CD8-positive, alpha-beta memory T cell (primary cell): ENCODE measurements around the gene MPV17L2. TPM values are rescaled to one million over a fixed set of nuclear protein-coding genes. Genes with fewer than 3 reads are reported as not detected.
A peak's percentile ranks its signal among the peaks of the same experiment; 100 is the strongest.
"Not testable (repeated sequence)": the region's sequence is repeated elsewhere in the genome, so short reads cannot be mapped to it uniquely, and the experiment has no call there.

Source experiments
- CTCF ChIA-PET: fragments of 350-600 bp; sonication (Branson Sonifier 250); formaldehyde crosslinking; loops from one replicate; lab custom pipeline; 2021; ENCODE audit warnings: antibody characterized with exemption; lab: Charles Lee
- POLR2A ChIA-PET: fragments of 350-600 bp; sonication (Branson Sonifier 250); formaldehyde crosslinking; loops from one replicate; lab custom pipeline; 2021; ENCODE audit warnings: antibody characterized with exemption; lab: Charles Lee
- DNase-seq, 5 donors: peaks; one replicate each; pipeline versions ENCODE4 v3.0.0 to v3.0.0-alpha.2; 2020 to 2022; ENCODE audit warnings: mixed read lengths in 1 of 5
- H3K27ac ChIP-seq: one replicate; pipeline ENCODE4 v1.7.0; 2013; ENCODE audit warnings: low read depth, mild to moderate bottlenecking, low read length, moderate library complexity
- H3K27me3 ChIP-seq: 2 replicates; pipeline ENCODE4 v1.7.0; 2013; ENCODE audit warnings: low read length, mild to moderate bottlenecking; ENCODE audit not compliant: insufficient read depth, poor library complexity, severe bottlenecking
- H3K36me3 ChIP-seq: 2 replicates; pipeline ENCODE4 v1.7.0; 2013; ENCODE audit warnings: mild to moderate bottlenecking, low read length, moderate library complexity; ENCODE audit not compliant: insufficient read depth
- H3K4me1 ChIP-seq: 2 replicates; pipeline ENCODE4 v1.7.0; 2013; ENCODE audit warnings: mild to moderate bottlenecking, low read length, moderate library complexity; ENCODE audit not compliant: insufficient read depth
- H3K4me3 ChIP-seq: 2 replicates; pipeline ENCODE4 v1.7.0; 2013; ENCODE audit warnings: mild to moderate bottlenecking, low read length
- H3K9me3 ChIP-seq: 2 replicates; pipeline ENCODE4 v1.7.0; 2013; ENCODE audit warnings: mild to moderate bottlenecking, low read length
- H3K27ac Mint-ChIP-seq, 8 donors: one replicate each; pipeline ENCODE4 v1.8.0; 2020 to 2021; ENCODE audit warnings: mixed read lengths in 8 of 8, mild to moderate bottlenecking in 6 of 8, inconsistent platforms in 3 of 8, moderate library complexity in 3 of 8
- H3K27me3 Mint-ChIP-seq, 2 donors: one replicate each; pipeline ENCODE4 v1.8.0; 2020 to 2021; ENCODE audit warnings: mixed read lengths in 2 of 2, mild to moderate bottlenecking in 1 of 2, moderate library complexity in 1 of 2
- H3K36me3 Mint-ChIP-seq, 3 donors: one replicate each; pipeline ENCODE4 v1.8.0; 2020 to 2021; ENCODE audit warnings: mixed read lengths in 3 of 3, inconsistent platforms in 1 of 3, mild to moderate bottlenecking in 1 of 3
- H3K4me1 Mint-ChIP-seq, 3 donors: one replicate each; pipeline ENCODE4 v1.8.0; 2020 to 2021; ENCODE audit warnings: mixed read lengths in 3 of 3, inconsistent platforms in 1 of 3, mild to moderate bottlenecking in 1 of 3
- H3K4me3 Mint-ChIP-seq, 7 donors: one replicate each; pipeline ENCODE4 v1.8.0; 2020 to 2021; ENCODE audit warnings: mixed read lengths in 7 of 7, mild to moderate bottlenecking in 6 of 7, moderate library complexity in 4 of 7, inconsistent platforms in 2 of 7
- H3K9me3 Mint-ChIP-seq, 5 donors: one replicate each; pipeline ENCODE4 v1.8.0; 2020 to 2022; ENCODE audit warnings: mixed read lengths in 5 of 5, mild to moderate bottlenecking in 3 of 5, moderate library complexity in 2 of 5, inconsistent platforms in 1 of 5
- polyA plus RNA-seq: library from polyadenylated mRNA; unstranded; fragments of 300-500 nt; fragmentation: Illumina TruSeq; gene quantifications from one replicate; pipeline ENCODE4 v1.2.3, GENCODE V29; 2021
- total RNA-seq, 2 experiments: library from RNA; stranded (reverse); gene quantifications; one replicate each; pipeline ENCODE4 v1.2.3, GENCODE V29; 2021

The MPV17L2 gene
- total and polyA plus RNA-seq, 3 experiments from 2014 or later, result 12.6 to 24.6 (median 24.2) TPM

DNA sequence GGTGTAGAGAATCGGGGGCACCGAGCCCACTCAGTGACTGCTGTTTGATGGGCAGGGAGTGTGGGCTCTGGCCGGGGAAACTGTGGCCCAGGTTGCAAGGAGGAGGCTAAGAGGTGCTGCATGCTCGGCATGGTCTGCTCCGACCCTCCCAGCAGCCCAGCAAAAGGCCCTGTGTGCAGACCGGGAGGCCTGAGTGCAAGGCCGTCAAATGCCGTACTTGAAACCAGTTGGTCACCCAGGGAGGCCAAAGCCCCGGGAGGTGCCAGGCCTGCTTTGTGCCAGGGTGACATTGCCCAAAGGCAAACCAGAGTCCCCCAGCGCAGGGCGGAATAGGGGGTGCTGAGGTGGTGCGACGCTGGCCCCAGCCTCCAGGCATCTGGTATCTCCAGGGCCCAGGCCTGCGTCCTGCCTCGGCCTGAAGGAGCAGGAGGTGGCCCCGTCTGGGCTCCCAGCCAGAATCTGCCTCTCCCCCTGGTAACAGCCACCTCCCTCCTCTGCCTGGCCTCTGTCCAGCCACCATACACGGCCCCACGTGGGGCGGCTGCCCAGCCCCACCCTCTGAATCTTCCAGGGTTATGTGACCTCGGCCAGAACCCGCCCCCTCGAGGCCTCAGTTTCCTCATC lies 36.1 kb upstream of the MPV17L2 start:
- Mint-ChIP-seq H3K36me3 (peaks cover 0 to 15% (median 0%) of the 10 kb centered on the region in 3 donors), H3K4me3 (no peak overlapping the region), H3K4me1 (peaks cover 23 to 33% (median 27%) of the 10 kb centered on the region in 3 donors), H3K9me3 (no peaks in the 10 kb centered on the region), H3K27ac (peak overlapping the region in 1 of 8 donors; percentile 85), H3K27me3 (no peaks in the 10 kb centered on the region)
- H3K36me3 ChIP-seq, result no peaks in the 10 kb centered on the region
- H3K9me3 ChIP-seq, result no peaks in the 10 kb centered on the region
- H3K4me1 ChIP-seq, result peaks cover 23% of the 10 kb centered on the region
- DNase-seq, result no peak
- H3K4me3 ChIP-seq, result no peak overlapping the region
- H3K27me3 ChIP-seq, result no peaks in the 10 kb centered on the region
- H3K27ac ChIP-seq, result no peak overlapping the region
- ChIA-PET CTCF (interaction anchor here (1.6 kb wide), 1 partner anchor 44 kb away, joined by 4 read pairs; no protein-coding TSS in a partner anchor), POLR2A (no interaction called here)

DNA sequence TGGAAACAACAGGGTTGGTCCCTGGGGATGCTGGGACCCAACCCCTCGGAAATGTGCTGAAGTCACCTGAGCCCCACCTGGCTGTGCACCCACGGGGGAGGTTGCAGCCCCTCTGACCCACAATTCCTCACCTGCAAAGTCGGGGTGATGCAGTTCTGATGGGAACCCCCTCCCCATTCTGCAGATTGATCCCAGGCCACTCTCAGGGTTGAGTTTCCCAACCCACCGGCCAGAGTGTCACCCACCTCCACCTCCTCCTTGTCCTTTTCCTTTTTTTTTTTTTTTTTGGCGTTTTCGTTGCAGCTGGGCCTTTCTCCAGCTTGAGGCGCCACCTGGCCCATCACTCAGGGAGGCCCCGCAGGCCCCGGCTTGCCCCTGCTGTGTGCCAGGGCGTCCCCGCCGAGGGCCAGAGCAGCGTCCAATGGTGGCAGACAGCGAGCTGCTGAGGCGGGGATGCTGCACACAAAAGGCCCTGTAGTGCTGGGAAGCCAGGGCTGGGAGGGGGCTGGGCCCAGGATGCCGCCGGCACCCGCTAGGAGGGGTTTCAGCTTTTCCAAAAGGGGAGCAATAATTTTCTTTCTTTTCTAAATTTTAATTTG lies 35.5 kb upstream of the MPV17L2 start:
- no peaks in the 10 kb centered on the region for H3K27me3 ChIP-seq
- no peak overlapping the region for H3K27ac ChIP-seq
- H3K4me3 Mint-ChIP-seq, result no peak overlapping the region
- ChIA-PET POLR2A (interaction anchor here (0.6 kb wide), 1 partner anchor 9 kb away, joined by 8 read pairs; no protein-coding TSS in a partner anchor), CTCF (interaction anchor here (0.7 to 0.9 kb wide), 2 partner anchors 23 to 44 kb away, joined by 3 read pairs; no protein-coding TSS in a partner anchor)
- H3K4me3 ChIP-seq, result no peak overlapping the region
- no peak overlapping the region for H3K27ac Mint-ChIP-seq
- no peaks in the 10 kb centered on the region for H3K9me3 Mint-ChIP-seq
- H3K9me3 ChIP-seq, result no peaks in the 10 kb centered on the region
- DNase-seq, result no peak
- H3K27me3 Mint-ChIP-seq, result no peaks in the 10 kb centered on the region
- H3K4me1 Mint-ChIP-seq, result peaks cover 20 to 29% (median 21%) of the 10 kb centered on the region in 3 donors
- peaks cover 23% of the 10 kb centered on the region for H3K4me1 ChIP-seq
- peaks cover 0 to 14% (median 0%) of the 10 kb centered on the region in 3 donors for H3K36me3 Mint-ChIP-seq
- H3K36me3 ChIP-seq, result no peaks in the 10 kb centered on the region

DNA sequence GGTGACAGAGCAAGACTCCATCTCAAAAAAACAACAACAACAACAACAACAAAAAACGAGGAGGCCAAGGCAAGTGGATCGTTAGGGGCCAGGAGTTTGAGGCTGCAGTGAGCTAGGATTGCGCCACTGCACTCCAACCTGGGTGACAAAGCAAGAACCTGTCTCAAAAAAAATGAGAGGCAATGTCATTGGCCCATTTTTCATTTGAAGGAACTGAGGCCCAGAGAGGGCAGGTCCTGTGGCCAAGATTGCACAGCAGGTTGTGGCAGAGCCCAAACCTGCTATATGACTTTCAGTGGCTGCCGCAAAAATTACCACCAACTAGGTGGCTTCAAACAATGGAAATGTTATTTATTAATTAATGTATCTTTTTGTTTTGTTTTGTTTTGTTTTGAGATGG lies 34.6 kb upstream of the MPV17L2 start:
- Histone ChIP-seq H3K4me3 (no peak overlapping the region), H3K4me1 (peaks cover 23% of the 10 kb centered on the region), H3K9me3 (no peaks in the 10 kb centered on the region), H3K27me3 (no peaks in the 10 kb centered on the region), H3K36me3 (peaks cover 8% of the 10 kb centered on the region), H3K27ac (no peak overlapping the region)
- Mint-ChIP-seq H3K27me3 (no peaks in the 10 kb centered on the region), H3K27ac (no peak overlapping the region), H3K36me3 (peaks cover 0 to 18% (median 0%) of the 10 kb centered on the region in 3 donors), H3K4me1 (peaks cover 19 to 29% (median 20%) of the 10 kb centered on the region in 3 donors), H3K9me3 (no peaks in the 10 kb centered on the region), H3K4me3 (no peak overlapping the region)
- CTCF ChIA-PET, result interaction anchor here (0.9 kb wide), 1 partner anchor 45 kb away, joined by 3 read pairs; no protein-coding TSS in a partner anchor
- DNase-seq, result no peak
- POLR2A ChIA-PET, result interaction anchor here (0.6 kb wide), 1 partner anchor 10 kb away, joined by 8 read pairs; no protein-coding TSS in a partner anchor

DNA sequence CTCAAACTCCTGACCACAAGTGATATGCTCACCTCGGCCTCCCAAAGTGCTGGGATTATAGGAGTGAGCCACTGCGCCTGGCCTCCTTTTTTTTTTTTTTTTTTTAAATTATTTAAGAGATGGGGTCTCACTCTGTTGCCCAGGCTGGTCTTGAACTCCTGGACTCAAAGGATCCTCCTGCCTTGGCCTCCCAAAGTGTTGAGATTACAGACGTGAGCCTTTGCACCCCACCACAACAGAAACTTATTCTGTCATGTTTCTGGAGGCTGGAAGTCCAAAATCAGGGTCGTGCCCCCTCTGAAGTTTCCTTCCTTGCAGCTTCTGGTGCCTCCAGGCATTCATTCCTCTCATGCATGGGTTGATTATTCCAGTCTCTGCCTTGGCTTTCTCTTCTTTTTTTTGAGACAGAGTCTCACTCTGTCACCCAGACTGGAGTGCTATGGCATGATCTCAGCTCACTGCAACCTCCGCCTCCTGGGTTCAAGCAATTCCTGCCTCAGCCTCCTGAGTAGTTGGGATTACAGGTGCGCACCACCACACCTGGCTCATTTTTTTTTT lies 33.9 kb upstream of the MPV17L2 start:
- H3K4me3 ChIP-seq, H3K9me3 Mint-ChIP-seq, H3K27me3 ChIP-seq, DNase-seq, H3K27me3 Mint-ChIP-seq, H3K4me3 Mint-ChIP-seq, H3K9me3 ChIP-seq, H3K36me3 ChIP-seq, H3K27ac ChIP-seq: not testable (repeated sequence)
- Mint-ChIP-seq H3K36me3 (peaks cover 0 to 22% (median 0%) of the 10 kb centered on the region in 3 donors), H3K4me1 (peaks cover 15 to 25% (median 16%) of the 10 kb centered on the region in 3 donors), H3K27ac (peak overlapping the region in 1 of 8 donors; percentile 42)
- ChIA-PET POLR2A (interaction anchor here (0.6 kb wide), 1 partner anchor 300 kb away, joined by 7 read pairs; no protein-coding TSS in a partner anchor), CTCF (interaction anchor here (1.1 to 3.1 kb wide), 2 partner anchors 9 to 48 kb away, joined by 4 to 28 read pairs; no protein-coding TSS in a partner anchor)
- peaks cover 18% of the 10 kb centered on the region for H3K4me1 ChIP-seq

DNA sequence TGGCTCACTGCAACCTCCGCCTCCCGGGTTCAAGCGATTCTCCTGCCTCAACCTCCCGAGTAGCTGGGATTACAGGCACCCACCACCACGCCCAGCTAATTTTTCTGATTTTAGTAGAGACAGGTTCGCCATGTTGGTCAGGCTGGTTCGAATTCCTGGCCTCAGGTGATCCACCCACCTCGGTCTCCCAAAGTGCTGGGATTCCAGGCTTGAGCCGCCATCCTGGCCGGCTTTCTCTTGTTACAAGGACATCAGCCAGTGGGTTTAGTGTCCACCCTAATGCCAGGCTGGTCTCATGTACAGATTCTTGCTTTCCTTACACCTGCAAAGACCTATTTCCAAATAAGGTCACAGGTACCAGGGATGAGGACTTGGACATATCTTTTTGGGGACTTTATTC lies 33.2 kb upstream of the MPV17L2 start:
- Histone ChIP-seq H3K4me1 (peaks cover 13% of the 10 kb centered on the region), H3K9me3 (no peaks in the 10 kb centered on the region), H3K27ac (no peak overlapping the region), H3K36me3 (peaks cover 9% of the 10 kb centered on the region), H3K27me3 (no peaks in the 10 kb centered on the region), H3K4me3 (no peak overlapping the region)
- Mint-ChIP-seq H3K9me3 (no peaks in the 10 kb centered on the region), H3K27ac (peak overlapping the region in 1 of 8 donors; percentile 10), H3K27me3 (no peaks in the 10 kb centered on the region), H3K36me3 (peaks cover 0 to 23% (median 0%) of the 10 kb centered on the region in 3 donors), H3K4me1 (peaks cover 9 to 19% (median 10%) of the 10 kb centered on the region in 3 donors), H3K4me3 (peak overlapping the region in 1 of 7 donors; percentile 78)
- ChIA-PET CTCF (interaction anchor here (0.9 to 3.1 kb wide), 10 partner anchors 8 to 101 kb away, joined by 3 to 28 read pairs (median 4); partner anchors contain the start of genes IFI30 and PIK3R2), POLR2A (interaction anchor here (0.7 to 1.8 kb wide), 2 partner anchors 8 to 915 kb away, joined by 3 to 10 read pairs; no protein-coding TSS in a partner anchor)
- no peak for DNase-seq

DNA sequence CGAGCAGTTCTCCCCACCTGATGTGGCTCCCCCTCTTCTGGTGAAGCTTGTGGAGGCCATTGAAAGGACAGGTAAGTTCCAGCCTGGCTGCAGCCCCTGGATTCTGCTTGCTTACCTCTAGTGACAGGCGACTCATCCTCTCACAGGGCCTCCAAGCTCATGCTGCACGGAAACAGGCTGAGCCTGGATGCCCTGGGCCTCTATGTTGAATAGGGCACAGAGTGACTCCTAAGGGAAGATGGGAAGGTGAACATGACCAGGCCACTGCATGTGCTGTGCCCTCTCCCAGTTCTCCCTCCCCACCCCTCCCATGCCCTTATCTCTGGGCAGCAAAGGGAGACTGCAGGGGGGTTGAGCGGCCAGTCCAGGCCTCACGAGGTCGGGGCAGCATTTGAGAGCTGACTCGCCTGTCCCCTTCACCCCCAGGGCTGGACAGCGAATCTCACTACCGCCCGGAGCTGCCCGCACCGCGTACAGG lies 32.5 kb upstream of the MPV17L2 start:
- no peak for DNase-seq
- no peaks in the 10 kb centered on the region for H3K27me3 ChIP-seq
- Mint-ChIP-seq H3K4me1 (peaks cover 8 to 19% (median 9%) of the 10 kb centered on the region in 3 donors), H3K27me3 (no peaks in the 10 kb centered on the region), H3K27ac (peak overlapping the region in 5 of 8 donors; percentile 6 to 70 (median 59)), H3K4me3 (peak overlapping the region; percentile 23 to 86 (median 57)), H3K9me3 (no peaks in the 10 kb centered on the region), H3K36me3 (peaks cover under 1 to 22% (median under 1%) of the 10 kb centered on the region in 3 donors)
- ChIA-PET CTCF (interaction anchor here (0.7 to 3.1 kb wide), 17 partner anchors 9 to 162 kb away, joined by 3 to 28 read pairs (median 3); partner anchors contain the start of genes IFI30, LSM4 and PIK3R2), POLR2A (interaction anchor here (0.5 to 1.8 kb wide), 4 partner anchors 9 to 914 kb away, joined by 3 to 10 read pairs (median 3); no protein-coding TSS in a partner anchor)
- H3K4me1 ChIP-seq, result peaks cover 13% of the 10 kb centered on the region
- no peak overlapping the region for H3K4me3 ChIP-seq
- H3K9me3 ChIP-seq, result no peaks in the 10 kb centered on the region
- peak overlapping the region; percentile 61 for H3K27ac ChIP-seq
- peaks cover 11% of the 10 kb centered on the region for H3K36me3 ChIP-seq

DNA sequence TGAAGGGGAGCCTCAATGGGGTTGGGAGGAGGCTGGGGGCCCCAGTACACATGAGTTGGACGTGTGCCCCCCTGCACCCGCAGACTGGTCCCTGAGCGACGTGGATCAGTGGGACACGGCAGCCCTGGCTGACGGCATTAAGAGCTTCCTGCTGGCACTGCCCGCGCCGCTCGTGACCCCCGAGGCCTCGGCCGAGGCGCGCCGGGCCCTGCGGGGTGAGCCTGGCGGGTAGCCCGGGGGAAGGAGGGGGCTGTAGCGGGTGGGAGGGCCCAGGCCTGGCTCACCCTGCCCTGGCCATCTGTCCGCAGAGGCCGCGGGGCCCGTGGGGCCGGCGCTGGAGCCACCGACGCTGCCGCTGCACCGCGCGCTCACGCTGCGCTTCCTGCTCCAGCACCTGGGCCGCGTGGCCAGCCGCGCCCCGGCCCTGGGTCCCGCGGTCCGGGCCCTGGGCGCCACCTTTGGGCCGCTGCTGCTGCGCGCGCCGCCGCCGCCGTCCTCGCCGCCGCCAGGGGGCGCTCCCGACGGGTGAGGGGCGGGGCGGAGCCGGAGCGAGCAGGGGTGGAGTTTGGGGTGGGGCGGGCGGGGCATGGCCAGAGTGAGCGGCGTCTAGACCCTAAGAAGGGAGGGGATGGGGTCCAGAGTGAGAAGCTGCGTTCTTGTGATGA lies 31.9 kb upstream of the MPV17L2 start:
- DNase-seq, result peak; percentile 77 to 84 (median 80)
- Histone ChIP-seq H3K36me3 (peaks cover 12% of the 10 kb centered on the region), H3K27ac (peak overlapping the region; percentile 61), H3K4me3 (no peak overlapping the region), H3K4me1 (peaks cover 13% of the 10 kb centered on the region), H3K9me3 (no peaks in the 10 kb centered on the region), H3K27me3 (no peaks in the 10 kb centered on the region)
- peak overlapping the region in 6 of 7 donors; percentile 24 to 60 (median 44) for H3K4me3 Mint-ChIP-seq
- ChIA-PET CTCF (interaction anchor here (0.7 to 3.1 kb wide), 19 partner anchors 9 to 162 kb away, joined by 3 to 28 read pairs (median 3); partner anchors contain the start of genes IFI30, LSM4 and PIK3R2), POLR2A (interaction anchor here (0.5 to 1.8 kb wide), 3 partner anchors 9 to 59 kb away, joined by 3 to 10 read pairs (median 3); no protein-coding TSS in a partner anchor)
- H3K27me3 Mint-ChIP-seq, result no peaks in the 10 kb centered on the region
- peaks cover 6 to 27% (median 7%) of the 10 kb centered on the region in 3 donors for H3K36me3 Mint-ChIP-seq
- peak overlapping the region in 2 of 8 donors; percentile 22 to 88 for H3K27ac Mint-ChIP-seq
- peaks cover 8 to 19% (median 9%) of the 10 kb centered on the region in 3 donors for H3K4me1 Mint-ChIP-seq
- H3K9me3 Mint-ChIP-seq, result no peaks in the 10 kb centered on the region
